Smooth muscle cell (in vitro differentiated cells): ENCODE results near the gene CLDN14. TPM values are rescaled to one million over a fixed set of nuclear protein-coding genes. Genes with fewer than 3 reads are reported as not detected.

ENCODE experiments used
- DNase-seq: peaks from one replicate; lab custom pipeline; 2025; ENCODE audit not compliant: unreplicated experiment; lab: John Stamatoyannopoulos, UW
- H2AFZ ChIP-seq: fragments of 200-600 bp; sonication (generic); 2 replicates; pipeline ENCODE4 v1.6.0; 2016; ENCODE audit warnings: antibody characterized with exemption, low read depth, mild to moderate bottlenecking
- H3F3A ChIP-seq: fragments of 200-600 bp; sonication (generic); 2 replicates; pipeline ENCODE4 v1.6.0; 2017; ENCODE audit warnings: antibody characterized with exemption, low read depth
- H3K27ac ChIP-seq: fragments of 200-600 bp; sonication (generic); 2 replicates; pipeline ENCODE4 v1.5.1; 2016; ENCODE audit warnings: low read depth, mild to moderate bottlenecking
- H3K27me3 ChIP-seq: fragments of 200-600 bp; sonication (generic); 2 replicates; pipeline ENCODE4 v1.6.1; 2016; ENCODE audit warnings: low read depth, mild to moderate bottlenecking
- H3K36me3 ChIP-seq: fragments of 200-600 bp; sonication (generic); 2 replicates; pipeline ENCODE4 v1.5.1; 2016; ENCODE audit warnings: low read depth
- H3K4me1 ChIP-seq: fragments of 200-600 bp; sonication (generic); 2 replicates; pipeline ENCODE4 v1.5.1; 2016; ENCODE audit warnings: low read depth
- H3K4me2 ChIP-seq: fragments of 200-600 bp; sonication (generic); 2 replicates; pipeline ENCODE4 v1.6.0; 2016; ENCODE audit warnings: mild to moderate bottlenecking
- H3K4me3 ChIP-seq: fragments of 200-600 bp; sonication (generic); 2 replicates; pipeline ENCODE4 v1.5.1; 2016; ENCODE audit warnings: mild to moderate bottlenecking
- H3K79me2 ChIP-seq: fragments of 200-600 bp; sonication (generic); 2 replicates; pipeline ENCODE4 v1.6.0; 2016; ENCODE audit warnings: low read depth, mild to moderate bottlenecking
- H3K9ac ChIP-seq: fragments of 200-600 bp; sonication (generic); 2 replicates; pipeline ENCODE4 v1.6.0; 2016; ENCODE audit warnings: low read depth
- H3K9me3 ChIP-seq: fragments of 200-600 bp; sonication (generic); replicated peaks from 2 replicates; pipeline ENCODE4 v1.5.1; 2016; ENCODE audit warnings: low read depth
- H4K20me1 ChIP-seq: fragments of 200-600 bp; sonication (generic); 2 replicates; pipeline ENCODE4 v1.6.0; 2016; ENCODE audit warnings: low read depth
- CTCF ChIP-seq: fragments of 200-600 bp; sonication (generic); IDR thresholded peaks from 2 replicates; pipeline ENCODE4 v1.5.1; 2017; ENCODE audit warnings: borderline replicate concordance, mild to moderate bottlenecking, antibody characterized with exemption; ENCODE audit not compliant: insufficient read depth, poor library complexity, severe bottlenecking
- WGBS: methylation state at CpG from one replicate; pipeline ENCODE4 v1.1.7; 2016; ENCODE audit warnings: low lambda C conversion rate; 5-methylcytosine and 5-hydroxymethylcytosine counted together
- polyA plus RNA-seq: library from polyadenylated mRNA; unstranded; fragments of >200 nt; fragmentation: Nextera tagmentation; extraction: Ambion mirVana; gene quantifications from 2 replicates; pipeline ENCODE4 v1.2.1, GENCODE V29; 2016
- total RNA-seq: library from RNA; depleted of rRNA; stranded (reverse); fragments of >200 nt; gene quantifications from 2 replicates; pipeline ENCODE4 v1.2.3, GENCODE V29; 2014

CLDN14 gene
- total and polyA plus RNA-seq, 2 experiments from 2014 or later, result not detected

GRCh38 chr21:36517366-36518075 lies 37.6 kb upstream of the CLDN14 start:
- Histone ChIP-seq H3K79me2 (no peaks in the 10 kb centered on the region), H3K27me3 (no peaks in the 10 kb centered on the region), H3K36me3 (no peaks in the 10 kb centered on the region), H3F3A (no peaks in the 10 kb centered on the region), H3K9ac (no peak overlapping the region), H3K9me3 (no peaks in the 10 kb centered on the region), H4K20me1 (no peaks in the 10 kb centered on the region), H2AFZ (no peak overlapping the region), H3K27ac (no peak overlapping the region), H3K4me3 (no peak overlapping the region), H3K4me2 (no peak overlapping the region), H3K4me1 (no peaks in the 10 kb centered on the region)
- TF ChIP-seq CTCF, result no peak
- no peak for DNase-seq
- 98% methylated on average over 6 of the region's 6 CpGs for WGBS

- H3F3A ChIP-seq, result no peaks in the 10 kb centered on the region
- no peak for TF ChIP-seq CTCF
- 79% methylated on average over 3 of the region's 3 CpGs for WGBS
- DNase-seq, result no peak
- no peaks in the 10 kb centered on the region for H3K9me3 ChIP-seq
- no peaks in the 10 kb centered on the region for H3K27me3 ChIP-seq
- H3K36me3 ChIP-seq, result no peaks in the 10 kb centered on the region
- no peak overlapping the region for H3K9ac ChIP-seq
- no peak overlapping the region for H3K27ac ChIP-seq
- no peaks in the 10 kb centered on the region for H4K20me1 ChIP-seq
- no peak overlapping the region for H3K4me3 ChIP-seq
- no peak overlapping the region for H3K4me2 ChIP-seq
- no peaks in the 10 kb centered on the region for H3K4me1 ChIP-seq
- H3K79me2 ChIP-seq, result no peaks in the 10 kb centered on the region
- no peak overlapping the region for H2AFZ ChIP-seq
Observed at GRCh38 chr21:36516281-36516680, 36.4 kb upstream of the CLDN14 start.

- Histone ChIP-seq H3K27me3 (no peaks in the 10 kb centered on the region), H3K9ac (no peak overlapping the region), H2AFZ (no peak overlapping the region), H3F3A (no peaks in the 10 kb centered on the region), H3K36me3 (no peaks in the 10 kb centered on the region), H3K4me2 (no peak overlapping the region), H3K27ac (no peak overlapping the region), H3K79me2 (no peaks in the 10 kb centered on the region), H3K4me1 (no peaks in the 10 kb centered on the region), H4K20me1 (no peaks in the 10 kb centered on the region), H3K4me3 (no peak overlapping the region), H3K9me3 (no peaks in the 10 kb centered on the region)
- 75% methylated on average over 1 of the region's 1 CpG for WGBS
- no peak for DNase-seq
- TF ChIP-seq CTCF, result no peak
Observed at GRCh38 chr21:36513430-36513829, 33.5 kb upstream of the CLDN14 start.

GRCh38 chr21:36512971-36513370 lies 33.0 kb upstream of the CLDN14 start:
- Histone ChIP-seq H3K27ac (no peak overlapping the region), H3F3A (no peaks in the 10 kb centered on the region), H4K20me1 (no peaks in the 10 kb centered on the region), H3K4me1 (no peaks in the 10 kb centered on the region), H3K27me3 (no peaks in the 10 kb centered on the region), H3K4me2 (no peak overlapping the region), H3K9ac (no peak overlapping the region), H3K36me3 (no peaks in the 10 kb centered on the region), H3K4me3 (no peak overlapping the region), H3K9me3 (no peaks in the 10 kb centered on the region), H3K79me2 (no peaks in the 10 kb centered on the region), H2AFZ (no peak overlapping the region)
- DNase-seq, result no peak
- TF ChIP-seq CTCF, result no peak
- 81% methylated on average over 5 of the region's 5 CpGs for WGBS
